MM.1S (cell line): ENCODE results near the gene SQSTM1.

ENCODE experiments used
- DNase-seq: peaks from one replicate; pipeline ENCODE4 v3.0.0-alpha.2; 2015
- H2AFZ ChIP-seq: fragments of 300-600 bp; sonication (generic); 2 replicates; pipeline ENCODE4 v1.6.0; 2016; ENCODE audit warnings: antibody characterized with exemption, low read length
- H3F3A ChIP-seq: fragments of 300-600 bp; sonication (generic); 2 replicates; pipeline ENCODE4 v1.6.1; 2016; ENCODE audit warnings: mild to moderate bottlenecking, antibody characterized with exemption, low read length, moderate library complexity, mixed read lengths; ENCODE audit not compliant: insufficient read depth
- H3K27ac ChIP-seq: fragments of 300-600 bp; sonication (generic); 2 replicates; pipeline ENCODE4 v1.5.1; 2016; ENCODE audit warnings: mild to moderate bottlenecking, low read length
- H3K27me3 ChIP-seq: fragments of 300-600 bp; sonication (generic); replicated peaks from 2 replicates; pipeline ENCODE4 v1.6.0; 2016; ENCODE audit warnings: low read length; ENCODE audit not compliant: insufficient read depth
- H3K36me3 ChIP-seq: fragments of 300-600 bp; sonication (generic); replicated peaks from 2 replicates; pipeline ENCODE4 v1.6.1; 2016; ENCODE audit warnings: mild to moderate bottlenecking, low read length, mixed read lengths; ENCODE audit not compliant: insufficient read depth
- H3K4me1 ChIP-seq: fragments of 300-600 bp; sonication (generic); 2 replicates; pipeline ENCODE4 v1.6.1; 2016; ENCODE audit warnings: low read length, mixed read lengths
- H3K4me2 ChIP-seq: fragments of 300-600 bp; sonication (generic); 2 replicates; pipeline ENCODE4 v1.6.0; 2016; ENCODE audit warnings: low read depth, low read length
- H3K4me3 ChIP-seq: fragments of 300-600 bp; sonication (generic); 2 replicates; pipeline ENCODE4 v1.5.1; 2016; ENCODE audit warnings: low read length, mixed read lengths
- H3K79me2 ChIP-seq: fragments of 300-600 bp; sonication (generic); 2 replicates; pipeline ENCODE4 v1.6.1; 2016; ENCODE audit warnings: mixed run types, low read length, mixed read lengths
- H3K9ac ChIP-seq: fragments of 300-600 bp; sonication (generic); 2 replicates; pipeline ENCODE4 v1.6.1; 2016; ENCODE audit warnings: low read length, mixed read lengths
- H3K9me2 ChIP-seq: fragments of 300-600 bp; sonication (generic); replicated peaks from 2 replicates; pipeline ENCODE4 v1.6.1; 2016; ENCODE audit warnings: mild to moderate bottlenecking, low read length, mixed read lengths; ENCODE audit not compliant: insufficient read depth
- H3K9me3 ChIP-seq: fragments of 300-600 bp; sonication (generic); replicated peaks from 2 replicates; pipeline ENCODE4 v1.6.1; 2016; ENCODE audit warnings: mild to moderate bottlenecking, low read length, mixed read lengths; ENCODE audit not compliant: insufficient read depth
- H4K20me1 ChIP-seq: fragments of 300-600 bp; sonication (generic); 2 replicates; pipeline ENCODE4 v1.6.1; 2016; ENCODE audit warnings: mild to moderate bottlenecking, low read length, moderate library complexity, mixed read lengths; ENCODE audit not compliant: insufficient read depth
- CTCF ChIP-seq: fragments of 300-600 bp; sonication (generic); IDR thresholded peaks from 2 replicates; pipeline ENCODE4 v1.5.1; 2016; ENCODE audit warnings: antibody characterized with exemption, low read length, mixed read lengths
- EZH2 ChIP-seq: fragments of 300-600 bp; sonication (generic); optimal IDR thresholded peaks from 2 replicates; pipeline ENCODE3; 2017; ENCODE audit warnings: low read depth, mild to moderate bottlenecking, antibody characterized with exemption, low read length, mixed read lengths
- EZH2phosphoT487 ChIP-seq: fragments of 300-600 bp; sonication (generic); IDR thresholded peaks from 2 replicates; pipeline ENCODE4 v1.6.1; 2018; ENCODE audit warnings: antibody characterized with exemption, low read length

The SQSTM1 gene

GRCh38 chr5:179823937-179824744, 3.4 kb downstream of the SQSTM1 start:
- H4K20me1 ChIP-seq: peaks cover 31% of the 10 kb centered on the region
- H3K9me3 ChIP-seq: no peaks in the 10 kb centered on the region
- no peaks in the 10 kb centered on the region for H3K27me3 ChIP-seq
- peaks cover 46% of the 10 kb centered on the region for H3F3A ChIP-seq
- no peak overlapping the region for H3K27ac ChIP-seq
- TF ChIP-seq EZH2 (no peak), CTCF (no peak), EZH2phosphoT487 (no peak)
- H2AFZ ChIP-seq: no peak overlapping the region
- H3K4me1 ChIP-seq: peaks cover 25% of the 10 kb centered on the region
- H3K4me3 ChIP-seq: no peak overlapping the region
- no peak overlapping the region for H3K9ac ChIP-seq
- no peak for DNase-seq
- H3K36me3 ChIP-seq: peaks cover 29% of the 10 kb centered on the region
- H3K79me2 ChIP-seq: peaks cover 90% of the 10 kb centered on the region
- no peak overlapping the region for H3K4me2 ChIP-seq
- no peaks in the 10 kb centered on the region for H3K9me2 ChIP-seq

GRCh38 chr5:179824745-179825112, 4.0 kb downstream of the SQSTM1 start:
- no peak overlapping the region for H3K4me3 ChIP-seq

GRCh38 chr5:179825655-179826182, 5.0 kb downstream of the SQSTM1 start:
- peaks cover 91% of the 10 kb centered on the region for H3K79me2 ChIP-seq
- peaks cover 31% of the 10 kb centered on the region for H4K20me1 ChIP-seq
- no peak overlapping the region for H2AFZ ChIP-seq
- no peak for DNase-seq
- H3K9me2 ChIP-seq: no peaks in the 10 kb centered on the region
- H3K4me1 ChIP-seq: peaks cover 12% of the 10 kb centered on the region; the same call in 1 of the 2 replicates
- no peak overlapping the region for H3K9ac ChIP-seq
- H3K27me3 ChIP-seq: no peaks in the 10 kb centered on the region
- H3K36me3 ChIP-seq: peaks cover 35% of the 10 kb centered on the region
- H3K9me3 ChIP-seq: no peaks in the 10 kb centered on the region
- no peak for TF ChIP-seq CTCF
- TF ChIP-seq EZH2: no peak
- TF ChIP-seq EZH2phosphoT487: no peak
- H3F3A ChIP-seq: peaks cover 40% of the 10 kb centered on the region
- no peak overlapping the region for H3K27ac ChIP-seq
- H3K4me3 ChIP-seq: no peak overlapping the region
- H3K4me2 ChIP-seq: no peak overlapping the region

More at GRCh38 chr5:179824745-179825112, 4.0 kb downstream of the SQSTM1 start:
- H2AFZ ChIP-seq: no peak overlapping the region
- no peaks in the 10 kb centered on the region for H3K27me3 ChIP-seq
- no peak overlapping the region for H3K27ac ChIP-seq
- DNase-seq: no peak
- no peak overlapping the region for H3K4me2 ChIP-seq
- H3K9me2 ChIP-seq: no peaks in the 10 kb centered on the region
- no peaks in the 10 kb centered on the region for H3K9me3 ChIP-seq
- H3K36me3 ChIP-seq: peaks cover 32% of the 10 kb centered on the region
- peaks cover 42% of the 10 kb centered on the region for H3F3A ChIP-seq
- peaks cover 93% of the 10 kb centered on the region for H3K79me2 ChIP-seq
- H4K20me1 ChIP-seq: peaks cover 31% of the 10 kb centered on the region
- no peak for TF ChIP-seq CTCF
- TF ChIP-seq EZH2phosphoT487: no peak
- TF ChIP-seq EZH2: no peak
- no peak overlapping the region for H3K9ac ChIP-seq
- H3K4me1 ChIP-seq: peaks cover 20% of the 10 kb centered on the region
